HCT116 (cell line): ENCODE measurements around the gene DLST. TPM values are rescaled to one million over a fixed set of nuclear protein-coding genes. Genes with fewer than 3 reads are reported as not detected.

Experiments used
- ATAC-seq: fragments of 200-7000 bp; cut with Tn5 transposase; 2 replicates; pipeline ENCODE4 v1.9.1; 2020; ENCODE audit warnings: mild to moderate bottlenecking, moderate library complexity
- BruUV-seq: library from RNA; stranded (reverse); fragments of 400-500 nt; replicated peaks from 2 replicates; lab custom pipeline; 2021; lab: Mats Ljungman, UMichigan
- CTCF ChIA-PET: fragments of 300-600 bp; sonication (Branson Sonifier 250); formaldehyde crosslinking; loops from one replicate; lab custom pipeline; 2021; ENCODE audit warnings: antibody characterized with exemption; lab: Charles Lee
- POLR2A ChIA-PET: fragments of 300-600, 350-600 bp; sonication (Branson Sonifier 250); formaldehyde crosslinking; loops from one replicate; lab custom pipeline; 2021; ENCODE audit warnings: antibody characterized with exemption; lab: Charles Lee
- RAD21 ChIA-PET, 2 experiments: fragments of 300-600 bp; sonication (Branson Sonifier 250); formaldehyde crosslinking; loops; one replicate each; lab custom pipeline; 2023; ENCODE audit warnings: low total read pairs in 2 of 2; ENCODE audit not compliant: uncharacterized antibody in 2 of 2, unreplicated experiment in 2 of 2, low non-redundant PET in 1 of 2; lab: Charles Lee
- DNase-seq: peaks from one replicate; pipeline ENCODE4 v3.0.0-alpha.2; 2010; ENCODE audit warnings: low read depth, low spot score
- H2AFZ ChIP-seq: fragments of 200-600 bp; shearing (Covaris generic), sonication (generic); 2 replicates; pipeline ENCODE4 v1.6.1; 2017; ENCODE audit warnings: low read depth, mixed run types, mixed read lengths, antibody characterized with exemption, low read length; ENCODE audit not compliant: poor library complexity, severe bottlenecking
- H3K27ac ChIP-seq: 2 replicates; pipeline ENCODE4 v1.5.1; 2012; ENCODE audit warnings: low read depth, low read length
- H3K27me3 ChIP-seq: fragments of 200-600 bp; sonication (generic); 2 replicates; pipeline ENCODE4 v1.6.1; 2016; ENCODE audit warnings: mixed run types, low read length, mixed read lengths; ENCODE audit not compliant: insufficient read depth
- H3K36me3 ChIP-seq, 2 experiments: fragments of 200-500 bp in 1 of 2; fragments of 200-600 bp in 1 of 2; sonication (Bioruptor generic) in 1 of 2; sonication (generic) in 1 of 2; 2 replicates each; pipeline versions ENCODE4 v1.5.1 to v1.6.1; 2014 to 2016; ENCODE audit warnings: low read length in 2 of 2, inconsistent platforms in 1 of 2, mixed read lengths in 1 of 2, mixed run types in 1 of 2; ENCODE audit not compliant: insufficient read depth in 2 of 2, control insufficient read depth in 1 of 2
- H3K4me1 ChIP-seq, 2 experiments: fragments of 200-600 bp in 1 of 2; sonication (generic) in 1 of 2; 2 replicates each; pipeline versions ENCODE4 v1.5.1 to v1.6.1; 2012 to 2017; ENCODE audit warnings: low read length in 2 of 2, inconsistent platforms in 1 of 2, mild to moderate bottlenecking in 1 of 2, mixed read lengths in 1 of 2, mixed run types in 1 of 2, moderate library complexity in 1 of 2; ENCODE audit not compliant: insufficient read depth in 2 of 2, control insufficient read depth in 1 of 2
- H3K4me2 ChIP-seq: fragments of 200-600 bp; sonication (generic); 2 replicates; pipeline ENCODE4 v1.6.1; 2017; ENCODE audit warnings: mixed run types, low read length, mixed read lengths
- H3K4me3 ChIP-seq, 2 experiments: fragments of 200-600 bp in 1 of 2; sonication (generic) in 1 of 2; replicated peaks in 1 of 2; 2 replicates each; pipeline ENCODE4 v1.5.1; 2011 to 2016; ENCODE audit warnings: low read length in 2 of 2, control low read depth in 1 of 2, low read depth in 1 of 2, mild to moderate bottlenecking in 1 of 2, mixed read lengths in 1 of 2, mixed run types in 1 of 2
- H3K79me2 ChIP-seq: fragments of 200-600 bp; sonication (generic); 2 replicates; pipeline ENCODE4 v1.6.1; 2017; ENCODE audit warnings: mild to moderate bottlenecking, mixed run types, low read length, moderate library complexity, mixed read lengths; ENCODE audit not compliant: insufficient read depth
- H3K9ac ChIP-seq: fragments of 200-600 bp; sonication (generic); 2 replicates; pipeline ENCODE4 v1.6.1; 2016; ENCODE audit warnings: low read length, mixed read lengths
- H3K9me2 ChIP-seq: fragments of 200-600 bp; sonication (generic), shearing (Covaris generic); 2 replicates; pipeline ENCODE4 v1.6.1; 2017; ENCODE audit warnings: mixed run types, mild to moderate bottlenecking, moderate library complexity; ENCODE audit not compliant: insufficient read depth
- H3K9me3 ChIP-seq, 2 experiments: fragments of 200-500 bp in 1 of 2; fragments of 200-600 bp in 1 of 2; sonication (Bioruptor generic) in 1 of 2; sonication (generic) in 1 of 2; 2 replicates each; pipeline ENCODE4 v1.6.1; 2014 to 2017; ENCODE audit warnings: low read length in 2 of 2, mixed read lengths in 2 of 2, inconsistent platforms in 1 of 2, low read depth in 1 of 2, mild to moderate bottlenecking in 1 of 2, mixed run types in 1 of 2, moderate library complexity in 1 of 2; ENCODE audit not compliant: control insufficient read depth in 1 of 2, insufficient read depth in 1 of 2
- H4K20me1 ChIP-seq: fragments of 200-600 bp; sonication (generic), shearing (Covaris generic); 2 replicates; pipeline ENCODE4 v1.6.1; 2017; ENCODE audit warnings: mixed run types, mild to moderate bottlenecking, moderate library complexity; ENCODE audit not compliant: insufficient read depth
- CEBPB ChIP-seq: IDR thresholded peaks from 2 replicates; pipeline ENCODE4 v1.6.1; 2012; ENCODE audit warnings: low read depth
- EGR1 ChIP-seq: IDR thresholded peaks from 2 replicates; pipeline ENCODE4 v1.6.1; 2012; ENCODE audit warnings: low read depth
- ELF1 ChIP-seq: IDR thresholded peaks from 2 replicates; pipeline ENCODE4 v1.6.1; 2012; ENCODE audit warnings: low read depth, borderline replicate concordance
- EZH2 ChIP-seq: fragments of 200-600 bp; sonication (generic); IDR thresholded peaks from 2 replicates; pipeline ENCODE4 v1.6.1; 2017; ENCODE audit warnings: antibody characterized with exemption, mixed run types
- EZH2phosphoT487 ChIP-seq: fragments of 200-600 bp; IDR thresholded peaks from 2 replicates; pipeline ENCODE4 v1.6.1; 2018; ENCODE audit warnings: antibody characterized with exemption, borderline replicate concordance
- JUND ChIP-seq: IDR thresholded peaks from 2 replicates; pipeline ENCODE4 v1.6.1; 2012
- POLR2A ChIP-seq: IDR thresholded peaks from 2 replicates; pipeline ENCODE4 v1.7.0; 2011; ENCODE audit warnings: borderline replicate concordance; ENCODE audit not compliant: insufficient read depth, insufficient read length; ENCODE audit errors: extremely low read depth
- RAD21 ChIP-seq: IDR thresholded peaks from 2 replicates; pipeline ENCODE4 v1.6.1; 2012; ENCODE audit warnings: low read depth, mild to moderate bottlenecking
- SIN3A ChIP-seq: IDR thresholded peaks from 2 replicates; pipeline ENCODE4 v1.6.1; 2012; ENCODE audit warnings: low read depth
- SP1 ChIP-seq: IDR thresholded peaks from 2 replicates; pipeline ENCODE4 v1.6.1; 2012; ENCODE audit warnings: low read depth
- SRF ChIP-seq: IDR thresholded peaks from 2 replicates; pipeline ENCODE4 v1.6.1; 2012; ENCODE audit warnings: low read depth
- TCF7L2 ChIP-seq: IDR thresholded peaks from 2 replicates; pipeline ENCODE4 v1.7.0; 2011; ENCODE audit warnings: borderline replicate concordance, inconsistent platforms; ENCODE audit not compliant: insufficient read depth, insufficient read length; ENCODE audit errors: extremely low read depth
- YY1 ChIP-seq: IDR thresholded peaks from 2 replicates; pipeline ENCODE4 v1.6.1; 2011; ENCODE audit warnings: low read length, low read depth, moderate library complexity, mild to moderate bottlenecking; ENCODE audit not compliant: insufficient replicate concordance; ENCODE audit errors: extremely low read depth
- ZFX ChIP-seq: fragments of 450-650 bp; IDR thresholded peaks from 2 replicates; pipeline ENCODE4 v1.6.1; 2017
- intact Hi-C: fragments of 100-400 bp; cut with micrococcal nuclease; formaldehyde crosslinking; loops from 2 replicates; pipeline ENCODE4 v1.10.0; 2022
- total RNA-seq: library from RNA; stranded (reverse); gene quantifications from one replicate; pipeline ENCODE4 v1.2.1, GENCODE V29; 2021; ENCODE audit not compliant: unreplicated experiment
- TF ChIP-seq, protein P1 (sequence below): IDR thresholded peaks from 2 replicates; pipeline ENCODE4 v1.6.1; 2012
- TF ChIP-seq, protein P2 (sequence below): IDR thresholded peaks from 2 replicates; pipeline ENCODE4 v1.6.1; 2011; ENCODE audit warnings: mild to moderate bottlenecking, low read length, moderate library complexity; ENCODE audit not compliant: insufficient replicate concordance; ENCODE audit errors: extremely low read depth
- TF ChIP-seq, protein P3 (sequence below), 3 experiments: fragments of 200-600 bp in 1 of 3; sonication (generic) in 1 of 3; IDR thresholded peaks in 2 of 3; conservative IDR thresholded peaks in 1 of 3; 2 replicates each; pipeline ENCODE4 v1.5.1; 2012 to 2017; ENCODE audit warnings: low read depth in 2 of 3, low read length in 2 of 3, antibody characterized with exemption in 1 of 3, borderline replicate concordance in 1 of 3, control low read depth in 1 of 3, mild to moderate bottlenecking in 1 of 3, mixed read lengths in 1 of 3, mixed run types in 1 of 3, moderate library complexity in 1 of 3; ENCODE audit not compliant: insufficient read depth in 1 of 3
- TF ChIP-seq, protein P4 (sequence below): IDR thresholded peaks from 2 replicates; pipeline ENCODE4 v1.6.1; 2012

The DLST gene
- total RNA-seq, 1 experiment from 2014 or later: 101 TPM

DNA sequence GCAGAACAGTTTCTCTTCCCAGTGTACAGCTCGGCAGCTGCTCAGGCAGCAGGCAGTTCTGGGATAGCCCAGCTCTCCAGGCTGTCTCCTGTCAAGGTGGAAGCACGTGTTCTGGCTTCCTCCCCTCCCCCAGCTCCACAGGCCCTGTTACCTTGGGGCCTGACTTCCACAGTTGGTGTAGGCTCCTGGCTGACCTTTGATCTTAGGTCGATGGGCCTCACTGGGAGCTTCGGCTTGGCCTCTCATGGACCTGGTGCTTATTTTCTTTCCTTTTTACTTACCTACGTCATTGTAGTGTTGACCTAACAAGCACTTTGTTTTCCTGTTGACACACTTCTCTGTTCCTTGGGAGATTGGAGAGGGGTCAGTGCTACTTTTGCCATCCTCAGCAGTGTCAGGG is 17.0 kb downstream of the DLST start (continued):
- TF ChIP-seq ELF1 (no peak), CEBPB (no peak), YY1 (no peak)
- TF ChIP-seq, protein P1, sequence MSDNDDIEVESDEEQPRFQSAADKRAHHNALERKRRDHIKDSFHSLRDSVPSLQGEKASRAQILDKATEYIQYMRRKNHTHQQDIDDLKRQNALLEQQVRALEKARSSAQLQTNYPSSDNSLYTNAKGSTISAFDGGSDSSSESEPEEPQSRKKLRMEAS: no peak

DNA sequence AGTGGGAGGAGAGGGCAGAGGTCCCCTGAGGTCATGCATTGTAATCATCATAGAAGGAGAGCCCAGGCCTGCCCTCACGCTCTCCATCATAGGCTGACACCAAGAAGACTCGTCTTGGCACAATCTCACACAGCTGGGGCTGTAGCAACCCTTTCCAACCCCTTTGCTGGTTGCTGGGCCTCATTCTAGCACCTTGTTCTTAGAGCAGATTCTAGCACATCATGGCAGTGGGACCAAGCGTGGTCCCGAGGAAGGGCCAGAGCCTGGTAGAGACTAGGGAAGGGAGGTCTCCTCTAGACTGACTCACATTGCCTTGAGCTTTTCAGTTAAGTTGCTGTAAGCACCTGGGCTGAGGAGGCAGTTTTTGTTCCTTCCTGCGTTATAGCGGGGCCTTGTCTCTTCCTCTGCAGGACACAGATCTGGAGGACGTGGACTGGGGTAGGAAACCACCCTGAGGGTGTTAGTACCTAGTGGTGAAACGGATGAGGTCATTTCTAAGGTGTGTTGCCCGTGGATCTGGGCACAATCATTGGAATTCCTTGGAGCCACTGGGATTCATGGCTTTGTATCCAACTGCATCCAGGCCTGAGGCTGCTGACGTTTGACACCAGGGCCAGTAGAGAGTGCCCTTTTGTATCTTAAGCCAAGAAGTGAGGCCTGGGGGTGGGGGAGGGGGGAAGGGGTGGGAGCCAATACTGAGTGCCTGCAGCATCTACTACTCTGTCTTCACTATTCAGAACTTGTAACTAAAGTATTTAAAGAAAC is 21.4 kb downstream of the DLST start:
- DNase-seq: no peak

More for the DNA sequence above, 21.4 kb downstream of the DLST start:
- BruUV-seq: TSS peak; percentile 37
- H2AFZ ChIP-seq: no peak overlapping the region
- H3K9ac ChIP-seq: no peak overlapping the region
- intact Hi-C loops: no loop called here
- ChIA-PET RAD21 (no interaction called here), POLR2A (no interaction called here), CTCF (interaction anchor here (5.5 kb wide), 1 partner anchor 42 kb away, joined by 94 read pairs; no protein-coding TSS in a partner anchor)
- no peaks in the 10 kb centered on the region for H3K27me3 ChIP-seq
- no peaks in the 10 kb centered on the region for H3K9me3 ChIP-seq
- H3K4me2 ChIP-seq: no peak overlapping the region
- H3K4me3 ChIP-seq: no peak overlapping the region
- H3K27ac ChIP-seq: no peak overlapping the region
- ATAC-seq: no peak
- H3K79me2 ChIP-seq: no peaks in the 10 kb centered on the region
- TF ChIP-seq, protein P2, sequence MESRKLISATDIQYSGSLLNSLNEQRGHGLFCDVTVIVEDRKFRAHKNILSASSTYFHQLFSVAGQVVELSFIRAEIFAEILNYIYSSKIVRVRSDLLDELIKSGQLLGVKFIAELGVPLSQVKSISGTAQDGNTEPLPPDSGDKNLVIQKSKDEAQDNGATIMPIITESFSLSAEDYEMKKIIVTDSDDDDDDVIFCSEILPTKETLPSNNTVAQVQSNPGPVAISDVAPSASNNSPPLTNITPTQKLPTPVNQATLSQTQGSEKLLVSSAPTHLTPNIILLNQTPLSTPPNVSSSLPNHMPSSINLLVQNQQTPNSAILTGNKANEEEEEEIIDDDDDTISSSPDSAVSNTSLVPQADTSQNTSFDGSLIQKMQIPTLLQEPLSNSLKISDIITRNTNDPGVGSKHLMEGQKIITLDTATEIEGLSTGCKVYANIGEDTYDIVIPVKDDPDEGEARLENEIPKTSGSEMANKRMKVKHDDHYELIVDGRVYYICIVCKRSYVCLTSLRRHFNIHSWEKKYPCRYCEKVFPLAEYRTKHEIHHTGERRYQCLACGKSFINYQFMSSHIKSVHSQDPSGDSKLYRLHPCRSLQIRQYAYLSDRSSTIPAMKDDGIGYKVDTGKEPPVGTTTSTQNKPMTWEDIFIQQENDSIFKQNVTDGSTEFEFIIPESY: no peak
- no peak for TF ChIP-seq TCF7L2
- TF ChIP-seq, protein P3, sequence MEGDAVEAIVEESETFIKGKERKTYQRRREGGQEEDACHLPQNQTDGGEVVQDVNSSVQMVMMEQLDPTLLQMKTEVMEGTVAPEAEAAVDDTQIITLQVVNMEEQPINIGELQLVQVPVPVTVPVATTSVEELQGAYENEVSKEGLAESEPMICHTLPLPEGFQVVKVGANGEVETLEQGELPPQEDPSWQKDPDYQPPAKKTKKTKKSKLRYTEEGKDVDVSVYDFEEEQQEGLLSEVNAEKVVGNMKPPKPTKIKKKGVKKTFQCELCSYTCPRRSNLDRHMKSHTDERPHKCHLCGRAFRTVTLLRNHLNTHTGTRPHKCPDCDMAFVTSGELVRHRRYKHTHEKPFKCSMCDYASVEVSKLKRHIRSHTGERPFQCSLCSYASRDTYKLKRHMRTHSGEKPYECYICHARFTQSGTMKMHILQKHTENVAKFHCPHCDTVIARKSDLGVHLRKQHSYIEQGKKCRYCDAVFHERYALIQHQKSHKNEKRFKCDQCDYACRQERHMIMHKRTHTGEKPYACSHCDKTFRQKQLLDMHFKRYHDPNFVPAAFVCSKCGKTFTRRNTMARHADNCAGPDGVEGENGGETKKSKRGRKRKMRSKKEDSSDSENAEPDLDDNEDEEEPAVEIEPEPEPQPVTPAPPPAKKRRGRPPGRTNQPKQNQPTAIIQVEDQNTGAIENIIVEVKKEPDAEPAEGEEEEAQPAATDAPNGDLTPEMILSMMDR (IDR thresholded peaks at IDR 0.05 in 2 of 3, conservative IDR thresholded peaks at IDR 0.05 in 1 of 3; ENCODE audit: borderline replicate concordance in 1 of 3, insufficient read depth in 1 of 3, low read depth in 2 of 3, low read length in 2 of 3): no peak
- TF ChIP-seq ELF1: no peak
- TF ChIP-seq ZFX: no peak
- no peak for TF ChIP-seq EGR1
- no peak for TF ChIP-seq EZH2
- no peak for TF ChIP-seq SIN3A
- TF ChIP-seq, protein P1: no peak
- TF ChIP-seq EZH2phosphoT487: no peak
- TF ChIP-seq, protein P4, sequence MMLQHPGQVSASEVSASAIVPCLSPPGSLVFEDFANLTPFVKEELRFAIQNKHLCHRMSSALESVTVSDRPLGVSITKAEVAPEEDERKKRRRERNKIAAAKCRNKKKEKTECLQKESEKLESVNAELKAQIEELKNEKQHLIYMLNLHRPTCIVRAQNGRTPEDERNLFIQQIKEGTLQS: no peak
- no peak for TF ChIP-seq CEBPB
- no peak for TF ChIP-seq SRF
- no peak for TF ChIP-seq SP1
- no peak for TF ChIP-seq JUND
- TF ChIP-seq YY1: no peak
- no peak for TF ChIP-seq POLR2A
- TF ChIP-seq RAD21: no peak
- H3K9me2 ChIP-seq: no peaks in the 10 kb centered on the region
- peaks cover 38 to 47% of the 10 kb centered on the region in 2 experiments for H3K36me3 ChIP-seq
- H4K20me1 ChIP-seq: no peaks in the 10 kb centered on the region
- peaks cover 2 to 3% of the 10 kb centered on the region in 2 experiments; a peak in 1 of 4 replicates for H3K4me1 ChIP-seq
